GM11168 (cell line): ENCODE data around the gene TLE2.
"Not testable (repeated sequence)": the region's sequence is repeated elsewhere in the genome, so short reads cannot be mapped to it uniquely, and the experiment has no call there.

Experiments used
- in situ Hi-C: fragments of 300-500 bp; cut with MboI; formaldehyde crosslinking; loops from one replicate; pipeline ENCODE4 v1.12.0; 2022; ENCODE audit warnings: low sequenced_read_pairs; ENCODE audit not compliant: unreplicated experiment

Gene TLE2

DNA sequence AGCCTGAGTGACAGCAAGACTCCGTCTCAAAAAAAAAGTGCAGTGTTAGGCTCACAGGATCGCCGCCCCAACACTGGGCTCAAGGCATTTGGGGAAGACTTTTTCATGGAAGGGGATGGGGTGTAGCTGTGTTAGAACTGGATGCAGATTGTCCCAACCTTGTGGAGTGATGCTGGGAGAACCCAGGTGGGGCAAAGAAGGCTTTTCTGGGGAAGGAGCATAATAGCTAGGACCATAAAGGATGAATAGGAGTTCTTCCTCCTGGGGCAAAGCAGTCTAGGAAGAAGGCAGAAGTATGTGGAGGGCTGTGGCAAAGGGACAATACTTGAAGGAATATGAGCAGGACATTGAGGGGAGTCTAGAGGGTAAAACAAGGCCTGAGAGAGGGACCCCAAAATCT, 40.5 kb downstream of the TLE2 start:
- in situ Hi-C loops: no loop called here

DNA sequence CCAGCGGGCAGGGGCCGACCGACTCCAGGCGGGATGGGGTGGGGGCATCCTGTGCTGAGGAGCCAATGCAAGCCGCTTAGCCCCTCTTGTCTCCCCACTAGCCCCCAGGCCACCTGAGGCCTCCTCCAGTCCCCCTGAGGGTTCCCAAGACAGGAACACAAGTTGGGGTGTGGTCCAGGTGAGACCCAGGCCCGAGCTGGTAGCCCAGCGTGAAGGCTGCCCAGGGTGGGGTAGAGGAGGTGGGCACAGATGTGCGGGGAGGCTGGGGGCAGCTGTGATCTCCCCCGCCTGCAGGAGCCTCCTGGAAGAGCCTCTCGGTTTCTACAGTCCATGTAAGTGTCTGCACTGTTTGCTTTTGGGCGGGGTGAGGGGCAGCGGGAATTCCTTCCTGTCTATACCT, 41.3 kb downstream of the TLE2 start:
- in situ Hi-C loops: no loop called here

DNA sequence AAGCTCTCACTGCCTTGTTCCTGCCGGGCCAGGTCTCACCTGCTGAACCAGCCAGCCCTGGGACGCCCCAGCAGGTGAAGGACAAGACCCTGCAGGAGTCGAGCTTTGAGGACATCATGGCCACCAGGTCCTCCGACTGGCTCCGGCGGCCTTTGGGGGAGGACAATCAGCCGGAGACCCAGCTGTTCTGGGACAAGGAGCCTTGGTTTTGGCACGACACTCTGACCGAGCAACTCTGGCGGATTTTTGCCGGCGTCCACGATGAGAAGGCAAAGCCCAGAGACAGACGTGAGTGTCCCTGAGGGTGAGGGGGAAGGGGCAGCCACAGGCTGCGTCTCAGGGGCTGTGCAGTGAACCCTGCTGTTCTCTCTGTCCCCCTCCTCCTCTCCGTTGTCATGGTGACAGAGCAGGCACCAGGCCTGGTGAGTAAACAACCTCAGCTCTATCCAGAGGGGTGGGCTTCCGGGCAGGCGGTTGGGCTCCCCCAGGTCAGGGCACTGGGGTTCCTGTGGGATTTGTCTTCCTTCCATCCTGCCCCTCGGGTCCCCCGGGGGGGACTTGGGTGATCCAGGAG, 42.0 kb downstream of the TLE2 start:
- in situ Hi-C loops: no loop called here

DNA sequence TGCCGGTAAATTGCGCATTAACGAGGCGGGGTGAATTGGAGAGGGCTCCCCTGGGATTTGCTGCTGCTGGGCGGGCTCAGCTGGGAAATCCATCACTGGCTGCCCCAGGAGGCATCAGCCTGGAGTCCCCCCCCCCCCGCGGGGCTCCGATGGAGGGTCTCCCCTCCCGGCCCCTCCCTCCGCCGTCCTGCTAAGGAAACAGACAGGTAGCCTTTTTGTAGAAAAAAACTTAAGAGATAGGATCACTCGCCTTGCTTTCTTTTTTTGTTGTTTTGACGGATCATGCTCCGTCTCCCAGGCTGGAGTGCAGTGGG, 44.9 kb downstream of the TLE2 start:
- in situ Hi-C loops: no loop called here

DNA sequence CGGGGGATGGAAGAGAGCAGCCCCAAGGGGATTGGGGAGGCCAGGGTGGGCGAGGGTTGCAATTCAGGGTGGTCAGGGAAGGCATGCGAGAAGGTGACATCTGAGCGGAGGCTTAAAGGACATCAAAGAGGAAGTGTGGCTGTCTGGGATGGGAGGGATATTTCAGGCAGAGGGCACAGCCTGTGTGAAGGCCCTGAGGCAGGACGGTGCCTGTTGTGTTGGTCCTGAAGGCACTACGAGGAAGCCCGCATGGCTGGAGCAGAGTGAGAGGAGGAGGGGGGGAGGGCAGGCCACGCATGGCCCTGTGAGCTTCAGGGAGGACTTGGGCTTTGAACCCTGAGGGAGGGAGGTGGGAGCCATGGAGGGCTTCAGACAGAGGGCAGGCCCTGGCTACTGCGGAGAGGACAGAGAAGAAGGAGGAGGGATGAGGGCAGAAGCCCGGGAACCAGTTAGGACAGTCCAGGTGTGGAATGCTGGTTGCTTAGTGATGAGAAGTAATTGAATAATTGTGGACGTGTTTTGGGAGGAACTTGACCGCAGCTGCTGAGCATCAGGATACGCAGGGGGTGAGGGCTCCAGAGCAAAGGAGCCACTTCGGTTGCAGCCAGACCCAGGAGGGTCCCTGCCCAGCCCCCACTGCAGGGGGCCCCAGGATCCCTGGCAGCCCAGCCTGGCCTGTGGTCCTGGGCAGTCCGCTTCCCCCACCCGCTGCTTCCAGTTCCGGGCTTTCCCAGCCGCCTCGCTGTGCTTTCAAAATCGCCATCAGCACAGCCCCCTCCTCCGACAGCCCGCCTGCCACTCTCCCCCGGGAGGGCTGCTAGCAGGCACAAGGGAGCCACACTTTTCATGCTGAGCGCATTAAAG, 45.5 kb downstream of the TLE2 start:
- in situ Hi-C loops: no loop called here

DNA sequence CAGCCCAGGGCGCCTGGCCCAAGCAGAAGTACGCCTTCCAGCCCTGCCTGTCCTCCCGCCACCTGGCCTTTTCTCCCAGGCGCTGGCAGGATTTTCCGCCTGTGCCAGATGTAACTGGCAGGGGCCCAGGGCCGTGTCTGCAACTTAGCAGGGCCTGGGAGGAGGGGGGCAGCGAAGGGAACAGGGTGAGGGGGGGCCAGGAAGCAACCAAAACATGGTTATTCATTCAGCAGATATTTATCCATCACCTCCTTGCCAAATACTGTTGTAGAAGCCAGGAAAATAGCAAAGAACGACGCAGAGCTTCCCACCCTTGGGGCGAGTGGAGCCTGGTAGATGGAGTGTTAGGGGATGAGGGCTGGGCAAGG, 46.1 kb downstream of the TLE2 start:
- in situ Hi-C loops: no loop called here

DNA sequence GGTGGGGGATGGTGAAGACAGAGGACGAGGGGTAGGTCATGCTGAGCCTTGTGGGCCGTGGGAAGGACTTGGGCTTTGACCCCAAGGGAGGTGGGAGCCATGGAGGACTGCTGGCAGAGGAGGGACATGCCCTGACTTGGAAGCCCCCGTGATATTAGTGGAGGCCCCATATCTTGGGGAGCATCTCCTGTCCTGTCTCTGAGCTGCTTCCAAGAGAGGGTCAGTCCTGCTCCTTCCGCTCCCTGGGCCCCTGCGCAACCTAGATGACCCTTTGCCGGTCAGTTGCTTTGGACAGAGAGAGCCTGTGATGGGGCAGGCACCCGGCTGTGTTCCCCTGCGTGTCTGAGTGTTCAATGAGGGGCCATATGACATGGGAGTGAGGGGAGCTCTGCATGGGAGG, 46.5 kb downstream of the TLE2 start:
- in situ Hi-C loops: no loop called here

DNA sequence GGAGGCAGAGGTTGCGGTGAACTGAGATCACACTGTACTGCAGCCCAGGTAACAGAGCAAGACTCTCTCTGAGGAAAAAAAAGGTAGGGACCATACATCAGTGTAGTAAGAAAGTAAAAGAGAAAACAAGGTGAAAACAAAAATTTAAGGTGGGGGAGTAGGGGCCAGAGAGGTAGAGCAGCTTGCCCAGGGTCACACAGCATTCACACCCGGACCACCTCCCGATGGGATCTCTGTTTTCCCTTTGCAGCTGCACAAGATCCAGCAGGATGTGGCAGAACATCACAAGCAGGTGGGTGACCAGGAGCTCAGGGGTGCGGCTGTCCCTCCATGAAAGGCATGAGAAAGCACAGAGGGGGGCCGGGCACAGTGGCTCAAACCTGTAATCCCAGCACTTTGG, 47.2 kb downstream of the TLE2 start:
- in situ Hi-C loops: no loop called here

DNA sequence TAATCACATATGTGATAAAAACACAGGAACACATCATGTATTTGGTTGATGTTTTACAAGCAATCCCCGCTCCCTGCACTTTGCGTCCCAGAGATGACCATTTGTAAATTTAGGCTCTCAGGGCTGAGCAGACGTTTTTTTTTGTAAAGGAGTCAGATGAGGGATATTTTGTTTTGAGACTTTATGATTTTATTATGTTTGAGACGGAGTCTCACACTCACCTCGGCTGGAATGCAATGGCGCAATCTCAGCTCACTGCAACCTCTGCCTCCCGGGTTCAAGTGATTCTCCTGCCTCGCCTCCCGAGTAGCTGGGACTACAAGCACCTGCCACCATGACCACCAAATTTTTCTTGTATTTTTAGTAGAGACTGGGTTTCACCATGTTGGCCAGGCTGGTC, 50.3 kb downstream of the TLE2 start:
- in situ Hi-C loops: no loop called here

DNA sequence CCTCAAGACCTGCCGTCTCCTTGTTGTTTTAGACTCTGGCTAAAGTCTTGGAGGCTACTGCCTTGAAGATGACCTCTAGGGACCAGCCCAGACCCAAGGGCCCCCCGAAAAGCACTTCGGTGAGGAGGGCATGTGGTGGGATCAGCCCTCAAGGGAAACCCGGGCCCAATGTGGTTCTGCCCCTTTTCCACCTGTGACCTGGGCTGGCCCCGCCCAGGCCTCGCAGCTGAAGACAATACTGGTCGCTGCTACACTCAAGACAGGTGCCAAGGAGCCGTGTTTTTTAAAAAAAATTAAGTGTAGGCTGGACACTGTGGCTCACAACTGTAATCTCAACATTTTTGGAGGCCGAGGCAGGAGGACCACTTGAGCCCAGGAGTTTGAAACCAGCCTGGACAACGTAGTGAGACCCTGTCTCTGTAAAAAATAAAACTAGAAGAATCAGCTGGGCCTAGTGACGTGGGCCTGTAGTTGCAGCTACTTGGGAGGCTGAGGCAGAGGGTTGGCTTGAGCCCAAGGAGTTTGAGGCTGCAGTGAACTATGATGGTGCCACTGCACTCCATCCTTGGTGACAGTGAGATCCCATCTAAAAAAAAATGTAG, 50.8 kb downstream of the TLE2 start:
- in situ Hi-C loops: no loop called here

DNA sequence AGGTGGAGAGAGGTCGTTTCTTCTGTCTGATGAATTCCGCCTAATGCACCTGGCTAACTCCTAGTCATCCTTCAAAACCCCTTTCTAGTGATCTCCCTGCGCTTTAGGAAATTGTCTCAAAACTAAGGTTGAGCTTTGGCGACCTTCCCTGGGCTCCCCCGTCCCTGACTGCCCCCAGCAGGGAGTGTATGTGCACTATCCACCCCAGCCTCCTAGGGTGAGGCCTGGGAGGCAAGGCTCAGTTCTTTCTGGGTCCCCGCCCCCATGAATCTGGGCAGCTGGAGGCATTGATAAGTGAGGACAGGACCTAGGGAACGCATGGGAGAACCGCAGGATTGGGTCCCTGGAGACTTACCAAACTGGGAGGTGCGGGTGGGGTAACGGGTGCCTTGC, 51.3 kb downstream of the TLE2 start:
- in situ Hi-C loops: no loop called here

DNA sequence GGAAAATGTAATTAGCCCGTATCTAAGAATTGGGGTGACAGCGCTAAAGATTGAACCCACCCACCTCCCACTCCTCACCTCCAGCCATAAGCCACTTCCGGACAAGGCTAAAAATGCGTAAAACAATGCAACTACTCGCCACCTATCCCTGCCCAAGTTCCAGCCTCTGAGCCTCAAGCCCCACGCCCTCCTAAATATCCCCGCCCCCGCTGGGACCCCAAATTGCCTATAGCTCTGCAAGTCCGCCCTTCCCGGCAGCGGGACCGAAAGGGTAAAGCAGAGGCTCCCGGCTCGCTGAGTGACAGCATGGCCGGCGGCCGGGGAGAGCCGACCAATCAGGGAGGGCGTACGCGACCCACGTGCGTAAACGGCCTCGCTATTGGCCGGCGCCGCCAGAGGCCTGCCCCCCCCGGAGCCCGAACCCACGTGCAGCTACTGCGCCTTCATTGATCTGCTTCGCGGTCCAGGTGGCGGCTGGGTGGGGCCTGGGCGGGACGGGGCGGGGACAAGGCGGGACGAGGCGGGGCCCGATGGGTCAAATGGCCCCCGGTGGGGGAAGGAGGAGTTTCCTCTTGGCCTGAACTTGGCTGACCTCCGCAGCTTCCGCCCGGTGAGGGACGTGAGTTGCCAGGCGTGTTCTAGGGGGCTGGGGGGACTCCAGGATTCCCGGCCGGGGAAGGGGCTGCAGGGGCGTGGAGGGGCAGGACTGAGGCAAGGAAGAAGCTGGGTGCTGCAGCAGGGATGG, 51.9 kb downstream of the TLE2 start, which contains the start of gene TLE6:
Gene TLE6, plus strand, starts transcription at position 564 of the 745 bp plus-strand sequence. CDS start 670 bp downstream, outside the sequence.
- in situ Hi-C loops: no loop called here

DNA sequence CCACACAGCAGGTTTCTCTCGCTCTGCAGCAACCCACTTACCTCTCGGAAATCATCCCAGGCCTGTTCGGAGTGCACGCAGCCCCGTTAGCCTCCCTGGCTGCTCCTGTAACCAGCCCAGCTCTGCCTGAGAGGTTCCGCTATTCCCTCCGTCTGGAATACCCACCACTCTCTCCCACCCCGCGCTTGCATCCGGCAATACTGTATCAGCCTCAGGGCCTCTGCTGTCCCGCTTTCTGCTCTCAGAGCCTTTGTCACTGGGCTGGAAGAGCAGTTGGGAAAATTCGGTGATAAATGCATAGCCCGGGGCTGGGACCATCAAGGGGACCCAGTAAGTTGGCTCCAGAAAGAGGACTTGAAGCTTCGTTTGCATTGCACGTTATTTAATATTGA, 52.5 kb downstream of the TLE2 start:
- in situ Hi-C loops: no loop called here

DNA sequence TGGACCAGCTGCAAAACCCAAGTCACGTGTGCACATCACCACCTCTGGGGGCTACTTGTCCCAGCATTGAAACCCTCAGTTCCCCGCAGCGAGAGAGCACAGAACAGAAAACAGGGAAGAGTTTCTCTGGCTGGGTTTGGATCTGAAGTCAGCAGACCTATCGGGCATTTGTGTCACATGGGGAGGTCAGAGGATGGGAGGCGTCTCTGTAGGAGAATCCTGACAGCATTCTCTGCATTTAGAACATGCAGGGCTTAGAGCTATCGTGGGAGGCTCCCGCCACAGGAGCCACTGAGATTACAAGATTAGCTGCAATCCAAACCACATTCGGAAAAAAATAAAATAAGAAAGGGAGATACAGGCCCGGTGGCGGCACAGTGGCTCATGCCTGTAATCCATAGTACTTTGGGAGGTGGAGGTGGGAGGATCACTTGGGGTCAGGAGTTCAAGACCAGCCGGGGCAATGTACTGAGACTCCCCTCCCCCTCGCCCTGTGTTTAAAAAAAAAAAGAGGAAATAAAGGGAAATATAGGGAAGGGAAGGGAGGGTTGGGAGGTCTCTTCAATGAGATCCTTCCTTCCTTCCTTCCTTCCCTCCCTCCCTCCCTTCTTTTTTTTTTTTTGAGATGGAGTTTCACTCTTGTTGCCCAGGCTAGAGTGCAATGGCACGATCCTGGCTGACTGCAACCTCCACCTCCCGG, 54.6 kb downstream of the TLE2 start:
- in situ Hi-C loops: no loop called here

DNA sequence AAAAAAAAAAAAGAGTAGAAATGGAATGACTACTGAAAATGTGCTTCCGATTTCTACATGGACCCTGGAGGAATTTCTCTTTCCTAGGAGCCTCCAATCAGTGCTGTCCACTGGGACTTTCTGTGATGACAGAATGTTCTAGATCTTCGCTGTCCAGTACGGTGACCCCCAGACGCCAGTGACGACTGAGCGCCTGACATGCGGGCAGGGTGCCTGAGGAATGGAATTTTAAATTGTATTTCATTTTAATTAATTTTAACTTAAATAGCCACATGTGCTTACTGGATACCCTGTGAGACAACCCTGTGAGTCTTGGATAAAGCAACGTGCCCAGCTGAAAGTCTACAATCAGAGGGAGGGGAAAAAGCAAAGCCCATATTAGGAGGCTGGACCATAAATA, 55.9 kb downstream of the TLE2 start:
- in situ Hi-C loops: no loop called here

DNA sequence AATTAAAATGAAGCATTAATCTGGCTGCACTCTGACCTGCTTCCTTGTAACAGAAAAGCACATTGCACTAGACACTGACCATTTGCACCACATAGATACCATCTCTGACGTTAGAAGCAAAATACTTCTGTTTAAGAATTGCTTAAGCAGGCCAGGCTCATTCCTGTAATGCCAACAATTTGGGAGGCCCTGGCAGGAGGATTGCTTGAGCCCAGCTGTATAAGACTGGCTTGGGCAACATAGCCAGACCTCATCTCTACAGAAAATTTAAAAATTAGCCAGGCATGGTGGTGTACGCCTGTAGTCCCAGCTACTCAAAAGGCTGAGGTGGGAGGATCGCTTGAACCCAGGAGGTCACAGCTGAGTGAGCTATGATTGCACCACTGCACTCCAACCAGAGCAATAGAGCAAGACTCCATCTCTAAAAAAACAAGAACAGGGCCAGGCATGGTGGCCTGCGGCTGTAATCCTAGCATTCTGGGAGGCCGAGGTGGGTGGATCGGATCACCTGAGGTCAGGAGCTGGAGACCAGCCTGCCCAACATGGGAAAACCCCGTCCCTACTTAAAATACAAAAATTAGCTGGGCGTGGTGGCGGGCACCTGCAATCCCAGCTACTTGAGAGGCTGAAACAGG, 58.8 kb downstream of the TLE2 start:
- in situ Hi-C loops: no loop called here

DNA sequence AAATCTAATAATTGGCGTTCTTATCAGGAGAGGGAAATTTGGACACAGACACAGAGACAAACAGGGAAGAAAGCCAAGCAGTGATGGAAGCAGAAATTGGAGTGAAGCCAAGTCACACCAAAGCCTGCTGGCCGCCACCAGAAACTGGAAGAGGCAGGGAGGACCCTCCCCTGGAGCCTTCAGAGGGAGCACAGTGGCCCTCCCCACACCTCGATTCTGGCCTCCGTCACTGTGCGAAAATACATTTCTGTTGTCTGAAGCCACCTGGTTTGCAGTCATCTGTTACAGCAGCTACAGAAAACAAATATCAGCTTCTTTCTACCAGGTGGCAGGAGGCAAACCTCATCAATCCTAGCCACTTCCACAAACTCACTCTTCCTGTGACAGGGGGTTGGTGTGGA, 60.0 kb downstream of the TLE2 start:
- in situ Hi-C loops: no loop called here

DNA sequence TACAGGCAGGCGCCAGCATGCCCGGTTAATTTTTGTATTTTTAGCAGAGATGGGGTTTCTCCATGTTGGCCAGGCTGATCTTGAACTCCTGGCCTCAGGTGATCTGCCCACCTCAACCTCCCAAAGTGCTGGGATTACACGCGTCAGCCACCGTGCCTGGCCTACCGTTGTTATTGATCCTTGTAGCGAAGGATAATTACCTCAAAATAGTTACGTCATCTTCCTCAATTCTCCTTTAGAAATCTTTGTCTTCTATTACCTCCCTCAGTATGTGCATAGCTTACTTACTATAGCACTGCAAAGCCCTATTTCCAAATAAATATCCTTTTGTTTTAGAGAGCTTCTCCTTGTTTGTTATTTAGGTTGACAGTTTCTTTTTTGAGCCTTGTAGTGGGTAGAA, 61.1 kb downstream of the TLE2 start:
- in situ Hi-C loops: no loop called here

DNA sequence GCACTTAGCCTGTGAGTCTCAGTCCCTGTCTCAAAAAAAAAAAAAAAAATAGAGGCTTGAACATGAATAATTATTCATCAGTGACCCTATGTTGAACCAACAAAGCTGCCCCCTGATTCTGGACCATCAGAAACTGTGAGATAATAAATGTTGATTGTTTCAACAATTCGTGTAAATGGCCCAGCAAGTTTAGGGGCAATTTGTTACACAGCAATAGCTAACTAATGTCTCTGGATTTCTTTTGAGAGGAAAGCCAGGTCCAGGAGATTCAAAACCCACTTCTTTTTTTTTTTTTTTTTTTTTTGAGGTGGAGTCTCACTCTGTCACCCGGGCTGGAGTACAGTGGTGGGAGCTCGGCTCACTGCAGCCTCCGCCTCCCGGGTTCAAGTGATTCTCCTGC, 64.2 kb downstream of the TLE2 start:
- in situ Hi-C loops: no loop called here

DNA sequence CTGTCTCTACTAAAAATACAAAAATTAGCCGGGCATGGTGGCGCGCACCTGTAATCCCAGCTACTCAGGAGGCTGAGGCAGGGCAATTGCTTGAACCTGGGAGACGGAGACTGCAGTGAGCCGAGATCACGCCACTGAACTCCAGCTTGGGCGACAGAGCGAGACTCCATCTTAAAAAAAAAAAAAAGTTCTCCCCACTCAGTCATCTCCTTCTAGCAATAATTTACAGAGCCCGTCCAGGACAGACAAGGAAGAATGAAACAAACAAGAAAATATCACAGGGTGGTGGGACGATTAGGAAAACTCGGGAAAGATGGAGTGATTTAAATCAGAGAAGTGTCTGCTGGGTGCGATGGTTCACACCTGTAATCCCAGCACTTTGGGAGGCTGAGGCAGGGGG, 65.4 kb downstream of the TLE2 start:
- in situ Hi-C loops: not testable (repeated sequence)
